ENCODE measurements around the gene COL21A1.

COL21A1 gene

DNA sequence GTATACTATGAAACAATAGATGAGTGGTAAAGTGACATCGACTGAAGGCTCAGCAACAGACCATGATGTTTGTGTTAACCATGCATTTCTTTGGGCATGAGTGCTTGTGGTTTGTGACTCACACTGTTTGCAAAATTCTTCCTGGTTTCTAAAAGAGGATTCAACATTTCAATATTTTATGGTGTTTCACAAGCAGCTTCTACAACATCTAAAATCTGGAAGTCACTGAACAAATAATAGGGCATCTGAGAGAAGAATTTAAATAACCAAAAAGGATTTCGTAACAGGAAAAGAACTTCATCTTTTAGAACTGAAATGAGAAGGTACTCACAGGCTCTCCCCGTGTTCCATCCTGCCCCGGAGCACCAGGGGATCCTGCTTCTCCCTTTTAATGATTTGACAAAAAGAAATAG lies 146.2 kb downstream of the COL21A1 start:
- H3K27ac ChIP-seq (ENCODE audit: low read length): no peak overlapping the region
- no peak overlapping the region for H3K9ac ChIP-seq (ENCODE audit: low read length)
- no peak overlapping the region for H3K4me3 ChIP-seq (ENCODE audit: low read length)

DNA sequence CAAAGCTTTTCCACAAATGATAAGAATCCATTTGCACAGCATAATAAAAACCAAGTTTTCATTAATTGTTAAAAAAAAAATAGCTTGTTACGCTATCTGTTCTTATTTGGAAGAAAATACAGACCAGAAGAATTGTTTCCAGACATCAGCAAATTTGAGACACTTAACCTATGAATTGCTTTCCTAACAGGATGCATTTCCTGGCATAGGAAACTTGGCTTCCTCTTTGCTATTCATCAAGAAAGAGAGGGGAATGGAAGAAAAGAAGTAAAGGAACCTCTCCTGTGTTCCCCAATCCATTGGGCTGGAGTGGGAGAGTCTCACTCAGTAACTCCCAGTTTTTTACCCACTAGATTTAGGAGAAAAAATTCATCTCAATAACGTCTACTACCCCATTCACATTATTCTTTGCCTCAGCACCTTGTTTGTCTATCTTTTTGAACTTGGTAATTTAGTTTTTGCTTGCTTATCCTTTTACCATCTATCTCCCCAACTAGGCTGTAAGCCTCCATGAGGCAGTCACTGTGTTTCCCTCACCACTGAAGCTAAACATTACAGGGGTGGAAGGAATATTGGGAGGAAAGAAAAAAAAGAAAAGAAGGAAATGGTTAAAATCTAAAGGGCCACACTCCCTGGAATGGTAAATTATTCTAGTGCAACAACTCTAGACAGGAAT lies 150.3 kb downstream of the COL21A1 start:
- no peaks in the 10 kb centered on the region for H3K36me3 ChIP-seq (replicated peaks; ENCODE audit: low read depth, low read length)
- H3K4me3 ChIP-seq (ENCODE audit: low read length): no peak overlapping the region
- no peak for TF ChIP-seq EZH2phosphoT487 (IDR thresholded peaks at IDR 0.05; ENCODE audit: low read depth)
- TF ChIP-seq, protein P1, sequence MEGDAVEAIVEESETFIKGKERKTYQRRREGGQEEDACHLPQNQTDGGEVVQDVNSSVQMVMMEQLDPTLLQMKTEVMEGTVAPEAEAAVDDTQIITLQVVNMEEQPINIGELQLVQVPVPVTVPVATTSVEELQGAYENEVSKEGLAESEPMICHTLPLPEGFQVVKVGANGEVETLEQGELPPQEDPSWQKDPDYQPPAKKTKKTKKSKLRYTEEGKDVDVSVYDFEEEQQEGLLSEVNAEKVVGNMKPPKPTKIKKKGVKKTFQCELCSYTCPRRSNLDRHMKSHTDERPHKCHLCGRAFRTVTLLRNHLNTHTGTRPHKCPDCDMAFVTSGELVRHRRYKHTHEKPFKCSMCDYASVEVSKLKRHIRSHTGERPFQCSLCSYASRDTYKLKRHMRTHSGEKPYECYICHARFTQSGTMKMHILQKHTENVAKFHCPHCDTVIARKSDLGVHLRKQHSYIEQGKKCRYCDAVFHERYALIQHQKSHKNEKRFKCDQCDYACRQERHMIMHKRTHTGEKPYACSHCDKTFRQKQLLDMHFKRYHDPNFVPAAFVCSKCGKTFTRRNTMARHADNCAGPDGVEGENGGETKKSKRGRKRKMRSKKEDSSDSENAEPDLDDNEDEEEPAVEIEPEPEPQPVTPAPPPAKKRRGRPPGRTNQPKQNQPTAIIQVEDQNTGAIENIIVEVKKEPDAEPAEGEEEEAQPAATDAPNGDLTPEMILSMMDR (IDR thresholded peaks at IDR 0.05; ENCODE audit: low read depth, low read length): no peak
- no peaks in the 10 kb centered on the region for H3K27me3 ChIP-seq (ENCODE audit: low read depth, low read length)
- H3K9ac ChIP-seq (ENCODE audit: low read length): no peak overlapping the region
- no peaks in the 10 kb centered on the region for H3K79me2 ChIP-seq (ENCODE audit: low read length)
- H2AFZ ChIP-seq (ENCODE audit: low read depth, low read length): peak overlapping the region; percentile 61; the same call in 1 of the 2 replicates
- H3K4me1 ChIP-seq (ENCODE audit: low read length): peaks cover 6% of the 10 kb centered on the region
- no peak overlapping the region for H3K27ac ChIP-seq (ENCODE audit: low read length)
- no peak overlapping the region for H3K4me2 ChIP-seq (ENCODE audit: low read length)
- no peaks in the 10 kb centered on the region for H3K9me3 ChIP-seq (ENCODE audit: insufficient read depth, low read length)
- no peaks in the 10 kb centered on the region for H4K20me1 ChIP-seq (ENCODE audit: insufficient read depth, low read length)

More for the DNA sequence above, 146.2 kb downstream of the COL21A1 start:
- no peaks in the 10 kb centered on the region for H3K27me3 ChIP-seq (ENCODE audit: low read depth, low read length)
- H2AFZ ChIP-seq (ENCODE audit: low read depth, low read length): peak overlapping the region; percentile 16; the same call in 1 of the 2 replicates
- no peak for TF ChIP-seq EZH2phosphoT487 (IDR thresholded peaks at IDR 0.05; ENCODE audit: low read depth)
- TF ChIP-seq, protein P1 (IDR thresholded peaks at IDR 0.05; ENCODE audit: low read depth, low read length): no peak
- H3K36me3 ChIP-seq (replicated peaks; ENCODE audit: low read depth, low read length): no peaks in the 10 kb centered on the region
- H3K9me3 ChIP-seq (ENCODE audit: insufficient read depth, low read length): no peaks in the 10 kb centered on the region
- no peak overlapping the region for H3K4me2 ChIP-seq (ENCODE audit: low read length)
- peaks cover 6% of the 10 kb centered on the region for H3K4me1 ChIP-seq (ENCODE audit: low read length)
- no peaks in the 10 kb centered on the region for H4K20me1 ChIP-seq (ENCODE audit: insufficient read depth, low read length)
- no peaks in the 10 kb centered on the region for H3K79me2 ChIP-seq (ENCODE audit: low read length)

DNA sequence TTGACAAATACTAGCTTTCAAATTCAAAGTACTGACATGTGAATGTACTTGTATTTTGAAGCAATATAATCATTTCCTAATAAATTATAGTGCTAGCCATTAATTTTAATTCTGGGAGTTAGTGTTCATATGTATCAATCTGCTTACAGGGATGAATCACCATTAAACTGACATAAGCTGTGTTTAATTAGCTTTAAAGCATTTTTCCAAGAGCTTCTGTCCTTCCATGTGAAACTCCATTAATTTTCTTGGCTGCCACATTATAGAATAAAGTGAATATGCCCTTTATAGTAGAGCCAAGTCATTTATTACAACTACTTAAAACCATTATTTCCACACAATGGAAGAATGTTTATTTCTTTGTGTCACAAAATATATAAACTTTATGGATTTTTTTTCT lies 150.8 kb downstream of the COL21A1 start:
- Histone ChIP-seq H3K4me3 (ENCODE audit: low read length) (no peak overlapping the region), H3K9me3 (ENCODE audit: insufficient read depth, low read length) (no peaks in the 10 kb centered on the region), H3K27me3 (ENCODE audit: low read depth, low read length) (no peaks in the 10 kb centered on the region), H2AFZ (ENCODE audit: low read depth, low read length) (no peak overlapping the region), H3K9ac (ENCODE audit: low read length) (no peak overlapping the region), H3K4me2 (ENCODE audit: low read length) (no peak overlapping the region), H3K36me3 (replicated peaks; ENCODE audit: low read depth, low read length) (no peaks in the 10 kb centered on the region), H3K79me2 (ENCODE audit: low read length) (no peaks in the 10 kb centered on the region), H3K27ac (ENCODE audit: low read length) (no peak overlapping the region), H3K4me1 (ENCODE audit: low read length) (peaks cover 6% of the 10 kb centered on the region), H4K20me1 (ENCODE audit: insufficient read depth, low read length) (no peaks in the 10 kb centered on the region)
- TF ChIP-seq EZH2phosphoT487 (IDR thresholded peaks at IDR 0.05; ENCODE audit: low read depth): no peak
- TF ChIP-seq, protein P1 (IDR thresholded peaks at IDR 0.05; ENCODE audit: low read depth, low read length): no peak

DNA sequence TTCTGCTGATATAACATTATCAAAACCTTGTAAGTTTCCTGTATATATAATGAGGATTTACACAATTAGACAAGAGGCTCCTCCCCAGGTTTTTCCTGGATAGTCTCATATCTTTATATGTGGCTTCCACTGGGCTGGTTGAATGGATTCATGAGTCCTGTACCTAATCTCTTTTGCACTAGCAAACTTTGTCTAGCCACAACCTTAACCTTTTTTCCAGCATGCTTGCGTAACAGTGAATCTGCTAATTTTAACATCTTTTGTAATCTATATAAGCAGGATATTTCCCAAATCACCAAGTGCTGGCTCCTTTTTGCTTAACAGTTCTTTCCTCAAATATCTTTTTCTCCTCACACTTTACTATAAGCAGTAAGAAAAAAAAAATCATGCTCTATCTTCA lies 153.6 kb downstream of the COL21A1 start:
- Histone ChIP-seq H3K36me3 (replicated peaks; ENCODE audit: low read depth, low read length) (no peaks in the 10 kb centered on the region), H3K9ac (ENCODE audit: low read length) (no peak overlapping the region), H2AFZ (ENCODE audit: low read depth, low read length) (no peak overlapping the region), H3K27me3 (ENCODE audit: low read depth, low read length) (no peaks in the 10 kb centered on the region), H3K4me2 (ENCODE audit: low read length) (no peak overlapping the region), H3K9me3 (ENCODE audit: insufficient read depth, low read length) (no peaks in the 10 kb centered on the region), H3K27ac (ENCODE audit: low read length) (no peak overlapping the region), H3K4me3 (ENCODE audit: low read length) (no peak overlapping the region), H4K20me1 (ENCODE audit: insufficient read depth, low read length) (no peaks in the 10 kb centered on the region), H3K4me1 (ENCODE audit: low read length) (no peaks in the 10 kb centered on the region), H3K79me2 (ENCODE audit: low read length) (no peaks in the 10 kb centered on the region)
- no peak for TF ChIP-seq EZH2phosphoT487 (IDR thresholded peaks at IDR 0.05; ENCODE audit: low read depth)
- TF ChIP-seq, protein P1 (IDR thresholded peaks at IDR 0.05; ENCODE audit: low read depth, low read length): no peak

Measured in OCI-LY3 (cell line).